OCI-LY3 (cell line): ENCODE measurements around the gene SGMS2.

Experiments used
- EZH2phosphoT487 ChIP-seq: fragments of 200-600 bp; shearing (Covaris generic); IDR thresholded peaks from 2 replicates; pipeline ENCODE4 v1.6.1; 2018; ENCODE audit warnings: antibody characterized with exemption, mixed run types, low read depth
- TF ChIP-seq, protein P1 (sequence below): fragments of 200-600, 300-600 bp; sonication (generic); IDR thresholded peaks from 2 replicates; pipeline ENCODE4 v1.5.1; 2014; ENCODE audit warnings: antibody characterized with exemption, low read length, low read depth

DNA sequence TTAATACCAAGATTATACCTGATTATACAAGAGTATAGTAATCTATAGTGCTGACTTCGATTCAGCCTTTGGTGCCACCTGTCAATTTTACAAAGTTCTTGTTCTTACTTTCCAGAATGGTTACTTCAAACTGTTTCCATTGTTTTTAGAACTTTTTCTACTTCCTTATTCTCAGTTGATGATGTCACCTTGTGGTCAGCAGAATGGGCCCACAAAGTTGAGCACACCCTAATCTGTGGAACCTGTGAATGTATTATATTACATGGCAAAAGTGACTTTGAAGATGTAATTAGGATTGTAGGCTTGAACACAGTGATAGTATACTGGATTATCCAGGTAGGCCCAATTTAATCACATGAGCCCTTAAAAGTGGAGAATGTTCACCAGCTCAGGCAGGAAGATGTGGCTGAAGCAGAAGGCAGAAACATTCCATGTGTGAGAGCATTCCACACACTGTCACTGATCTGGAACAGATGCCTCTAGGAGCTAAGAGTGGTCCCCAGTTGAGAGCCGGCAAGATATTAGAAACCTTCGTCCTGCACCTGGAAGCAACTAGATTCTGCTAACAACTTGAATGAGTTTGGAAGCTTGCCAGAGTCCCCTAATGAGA is 6.3 kb upstream of the SGMS2 start:
- no peak for TF ChIP-seq EZH2phosphoT487
- TF ChIP-seq, protein P1, sequence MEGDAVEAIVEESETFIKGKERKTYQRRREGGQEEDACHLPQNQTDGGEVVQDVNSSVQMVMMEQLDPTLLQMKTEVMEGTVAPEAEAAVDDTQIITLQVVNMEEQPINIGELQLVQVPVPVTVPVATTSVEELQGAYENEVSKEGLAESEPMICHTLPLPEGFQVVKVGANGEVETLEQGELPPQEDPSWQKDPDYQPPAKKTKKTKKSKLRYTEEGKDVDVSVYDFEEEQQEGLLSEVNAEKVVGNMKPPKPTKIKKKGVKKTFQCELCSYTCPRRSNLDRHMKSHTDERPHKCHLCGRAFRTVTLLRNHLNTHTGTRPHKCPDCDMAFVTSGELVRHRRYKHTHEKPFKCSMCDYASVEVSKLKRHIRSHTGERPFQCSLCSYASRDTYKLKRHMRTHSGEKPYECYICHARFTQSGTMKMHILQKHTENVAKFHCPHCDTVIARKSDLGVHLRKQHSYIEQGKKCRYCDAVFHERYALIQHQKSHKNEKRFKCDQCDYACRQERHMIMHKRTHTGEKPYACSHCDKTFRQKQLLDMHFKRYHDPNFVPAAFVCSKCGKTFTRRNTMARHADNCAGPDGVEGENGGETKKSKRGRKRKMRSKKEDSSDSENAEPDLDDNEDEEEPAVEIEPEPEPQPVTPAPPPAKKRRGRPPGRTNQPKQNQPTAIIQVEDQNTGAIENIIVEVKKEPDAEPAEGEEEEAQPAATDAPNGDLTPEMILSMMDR = no peak
